Left lobe of liver (tissue), 2 donors: Measurements from ENCODE around the gene PPP1R3G. TPM values are rescaled to one million over a fixed set of nuclear protein-coding genes. Genes with fewer than 3 reads are reported as not detected.

Experiments
- ATAC-seq: fragments of 200-7000 bp; cut with Tn5 transposase; one replicate; pipeline ENCODE4 v1.9.1; 2020; ENCODE audit warnings: mild to moderate bottlenecking, moderate library complexity
- DNase-seq: peaks from one replicate; pipeline ENCODE4 v3.0.0-alpha.2; 2020; ENCODE audit warnings: low spot score
- total RNA-seq: library from RNA; stranded (reverse); gene quantifications from one replicate; pipeline ENCODE4 v1.2.1, GENCODE V29; 2021
- donor health status: DM: no; HTN: no; CAD: no; lungs with moderate emphysema.
- donor health status: DM: no; HTN: yes; CAD: no.

Gene PPP1R3G
- total RNA-seq, 1 donor from 2014 or later: 0.40 TPM

DNA sequence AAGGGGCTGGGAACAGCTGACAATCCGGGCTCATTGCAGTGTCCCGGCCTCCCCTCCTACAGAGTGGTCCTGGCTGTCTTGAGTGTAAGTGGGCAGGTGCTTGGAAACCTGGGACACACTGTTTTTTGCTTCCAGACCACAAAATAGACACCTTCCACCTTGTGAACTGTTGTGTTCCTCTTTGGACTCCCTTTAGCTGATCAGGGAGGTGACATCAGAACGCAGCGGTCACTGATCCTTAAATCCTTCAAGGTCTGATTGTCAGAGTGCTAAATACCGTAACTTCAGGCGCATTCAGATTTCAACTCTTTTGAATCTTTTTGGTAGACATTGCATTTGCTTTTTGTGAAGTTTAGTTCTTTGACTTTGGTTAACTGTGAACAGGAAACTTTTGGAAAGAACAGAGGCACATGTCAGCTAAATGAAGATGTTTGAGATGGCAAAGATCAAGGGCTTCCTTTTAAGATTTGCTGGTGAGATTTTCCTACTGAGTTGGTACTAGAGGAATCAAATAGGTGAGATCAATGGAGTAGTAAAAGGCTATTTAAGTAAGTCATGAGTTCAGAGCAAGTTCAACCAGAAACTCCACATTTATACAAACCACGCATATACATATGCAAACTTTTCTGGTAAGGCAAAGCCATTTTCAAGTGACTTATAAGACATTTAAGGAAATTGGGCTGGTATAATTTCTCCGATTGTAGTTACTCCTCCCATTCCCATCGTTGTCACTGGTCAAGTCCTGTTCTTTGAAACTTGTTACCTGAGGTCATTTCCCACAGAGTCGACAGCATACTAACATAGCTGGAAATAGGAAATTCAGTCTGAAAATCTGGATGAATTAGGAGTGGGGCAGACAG lies 6.3 kb downstream of the PPP1R3G start:
- no peak for DNase-seq
- no peak for ATAC-seq

DNA sequence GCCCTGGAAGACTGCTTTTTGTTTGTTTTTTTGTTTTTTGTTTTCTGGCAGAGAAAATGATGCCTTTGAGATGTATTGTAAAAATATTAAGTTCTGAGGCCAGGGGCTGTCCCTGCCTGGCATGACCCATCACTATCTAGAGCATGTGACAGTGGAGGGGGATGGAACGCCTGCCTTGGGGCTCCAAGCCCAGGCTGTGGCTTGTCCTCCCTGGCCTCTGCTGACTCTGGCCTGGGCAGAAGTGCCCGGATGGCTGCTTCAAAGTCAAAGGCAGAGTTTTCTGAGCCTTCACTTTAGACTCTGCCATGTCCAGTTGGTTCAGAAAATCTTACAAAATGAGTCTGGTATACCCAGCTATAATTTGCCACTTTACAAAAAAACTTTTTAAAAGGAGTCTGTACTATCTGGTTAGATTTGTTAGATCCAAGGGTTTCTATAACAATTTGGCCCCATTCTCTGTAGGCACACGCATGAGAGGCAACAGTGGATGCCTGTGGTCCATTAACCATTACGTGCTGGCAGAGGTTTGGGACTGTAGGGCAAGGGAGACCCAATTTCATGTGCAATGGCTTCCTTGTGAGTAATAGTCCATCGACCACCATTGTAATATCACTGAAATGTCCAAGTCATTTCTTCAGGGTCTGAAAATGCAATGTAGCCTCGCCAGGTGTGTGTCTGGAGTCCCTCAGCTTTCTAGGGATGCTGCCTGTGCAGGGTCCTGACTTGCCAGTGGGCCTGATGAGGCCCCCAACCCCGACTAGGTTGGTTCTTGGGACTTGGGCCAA lies 8.3 kb downstream of the PPP1R3G start:
- DNase-seq (no peak), ATAC-seq (no peak)

- no peak for ATAC-seq
Measured at GRCh38 chr6:5094327-5094726, 9.2 kb downstream of the PPP1R3G start.

DNA sequence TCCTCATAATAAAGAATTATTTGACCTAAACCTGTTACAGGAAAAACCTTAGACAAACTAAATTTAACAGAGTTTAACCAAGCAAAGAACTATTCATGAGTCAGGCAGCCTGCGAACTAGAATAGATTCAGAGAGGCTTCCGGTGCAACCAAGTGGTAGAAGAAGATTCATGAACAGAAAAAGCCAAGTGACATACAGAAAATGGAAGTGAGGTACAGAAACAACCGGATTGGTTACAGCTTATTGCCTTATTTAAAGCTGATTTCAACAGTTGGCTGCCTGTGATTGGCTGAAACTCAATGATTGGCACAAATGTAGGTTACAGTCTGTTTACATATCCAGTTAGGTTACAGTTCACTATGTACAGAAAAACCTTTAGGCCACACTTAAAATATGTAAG lies 10.1 kb downstream of the PPP1R3G start:
- no peak for ATAC-seq

More at GRCh38 chr6:5094327-5094726, 9.2 kb downstream of the PPP1R3G start:
- DNase-seq: no peak

DNA sequence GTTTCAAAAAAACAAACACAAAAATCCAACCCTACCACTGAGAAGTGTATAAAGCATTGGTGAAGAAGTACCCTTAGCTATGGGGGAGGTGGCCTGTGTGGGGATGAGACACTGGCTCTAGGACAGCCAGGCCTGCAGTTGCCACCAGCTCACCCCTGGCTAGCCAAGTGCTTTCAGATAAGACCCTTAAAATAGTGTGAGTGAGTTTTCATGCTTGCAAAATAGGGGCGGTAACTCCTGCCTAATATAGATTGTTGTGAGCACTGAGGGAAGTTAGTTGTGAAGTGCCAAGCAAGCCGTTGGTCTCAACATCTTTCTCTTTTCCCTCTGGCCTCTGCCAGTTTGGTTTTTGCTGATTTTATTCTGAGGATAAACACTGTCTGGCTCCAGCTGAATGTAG lies 11.3 kb downstream of the PPP1R3G start:
- ATAC-seq (no peak), DNase-seq (no peak)

More for the DNA sequence above, 10.1 kb downstream of the PPP1R3G start:
- DNase-seq: no peak

GRCh38 chr6:5098501-5099270 lies 13.5 kb downstream of the PPP1R3G start:
- no peak for DNase-seq
- no peak for ATAC-seq

- no peak for DNase-seq
- no peak for ATAC-seq
Measured at GRCh38 chr6:5099537-5099936, 14.4 kb downstream of the PPP1R3G start.

GRCh38 chr6:5100806-5101205 lies 15.7 kb downstream of the PPP1R3G start:
- ATAC-seq: no peak
- DNase-seq: no peak

GRCh38 chr6:5102267-5102970 lies 17.3 kb downstream of the PPP1R3G start:
- DNase-seq (no peak), ATAC-seq (no peak)

DNA sequence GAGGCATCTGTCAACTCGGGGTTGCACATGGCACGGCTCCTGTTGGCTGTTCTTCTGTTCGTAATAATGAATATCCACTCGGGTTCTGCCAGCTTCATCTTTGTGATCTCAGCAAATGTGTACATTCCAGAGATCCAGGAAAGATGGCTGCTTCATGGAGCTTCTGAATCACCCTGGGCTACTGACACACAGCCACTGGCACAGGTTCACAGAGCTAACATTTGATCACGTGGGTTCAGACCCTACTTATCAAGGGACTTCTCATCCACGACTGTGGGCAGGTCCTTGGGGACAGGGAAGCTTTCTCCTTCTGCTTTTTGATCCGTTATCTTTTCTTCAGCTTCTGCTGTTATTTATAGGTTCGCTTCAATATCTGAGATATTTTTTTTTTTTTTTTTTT lies 18.1 kb downstream of the PPP1R3G start:
- ATAC-seq (no peak), DNase-seq (no peak)

DNA sequence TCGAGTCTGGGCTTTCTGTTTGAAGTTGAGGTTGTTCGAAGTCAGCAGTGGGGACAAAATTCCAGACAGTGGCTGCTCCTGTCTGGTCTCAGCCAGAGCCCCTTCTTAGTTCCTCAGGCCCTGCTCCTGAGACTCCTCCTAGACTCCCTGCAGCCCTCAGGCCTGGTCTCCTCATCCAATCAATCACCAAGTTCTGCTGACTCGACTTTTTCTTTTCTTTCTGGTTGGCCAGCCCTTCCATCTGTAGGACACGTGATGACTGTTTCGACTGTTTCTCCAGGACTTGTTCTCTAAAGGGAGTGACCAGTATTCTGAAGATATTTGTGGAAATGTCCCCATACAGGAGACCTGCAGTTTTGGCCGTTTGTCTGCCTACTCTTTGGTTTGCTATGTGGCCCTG lies 19.5 kb downstream of the PPP1R3G start:
- no peak for DNase-seq
- no peak for ATAC-seq

GRCh38 chr6:5105146-5105545 lies 20.0 kb downstream of the PPP1R3G start:
- ATAC-seq (no peak), DNase-seq (no peak)

DNA sequence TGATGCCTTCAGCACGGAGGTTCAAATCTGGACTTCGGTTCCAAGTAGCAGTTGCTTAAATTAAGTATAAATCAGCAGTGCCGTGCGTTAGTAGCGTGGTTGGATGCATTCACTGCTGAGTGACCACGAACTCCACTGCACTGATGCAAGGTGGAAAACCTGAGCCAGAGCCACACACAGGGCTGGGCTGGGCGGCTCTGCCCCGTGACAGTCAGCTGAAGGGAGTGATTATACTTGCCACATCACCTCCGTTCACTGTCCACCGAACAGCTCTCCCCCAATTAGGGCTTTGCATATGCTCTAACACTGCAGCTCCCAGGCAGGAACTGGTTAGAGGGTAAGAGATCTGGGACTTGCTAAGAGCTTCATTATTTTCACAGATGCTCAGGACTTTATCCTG lies 22.2 kb downstream of the PPP1R3G start:
- ATAC-seq (no peak), DNase-seq (no peak)

DNA sequence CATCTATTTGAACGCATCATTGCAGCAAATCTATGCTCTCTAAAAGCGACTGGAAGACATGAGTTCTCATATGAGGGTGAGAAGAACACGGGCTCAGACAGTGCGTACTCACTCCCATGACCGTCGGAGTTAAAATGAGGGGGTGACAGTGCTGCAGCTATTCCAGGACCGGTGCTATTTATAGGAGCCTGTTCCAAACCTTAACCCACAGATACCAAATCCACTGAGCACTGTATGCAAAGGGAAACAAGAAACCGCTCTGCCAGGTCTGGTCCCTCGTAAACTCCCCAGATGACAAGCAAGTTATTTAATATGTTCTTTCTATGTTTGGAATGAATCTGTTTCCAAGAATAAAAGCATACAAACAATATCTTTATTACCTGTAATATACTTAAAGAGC lies 22.9 kb downstream of the PPP1R3G start:
- DNase-seq: no peak
- ATAC-seq: no peak

GRCh38 chr6:5108536-5109150 lies 23.5 kb downstream of the PPP1R3G start:
- DNase-seq: no peak

DNA sequence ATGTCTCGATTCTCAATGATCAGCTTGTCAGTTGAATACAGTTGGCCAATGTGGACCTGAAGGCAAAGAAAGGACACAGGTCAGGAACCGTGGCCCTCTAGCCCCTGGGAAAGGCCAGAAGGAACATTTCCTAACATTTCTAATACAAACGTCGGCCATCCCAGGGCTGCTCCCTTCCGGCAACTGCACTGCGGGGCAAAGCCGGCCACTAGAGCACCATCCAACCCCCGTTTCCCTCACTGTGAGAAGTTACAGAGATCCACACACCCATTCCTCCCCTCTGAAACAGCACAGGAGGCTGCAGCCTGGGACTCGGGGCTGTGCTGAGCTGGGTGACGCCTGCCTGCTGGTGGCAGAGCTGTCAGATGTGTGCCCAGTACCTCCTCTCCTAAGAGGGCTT lies 24.3 kb downstream of the PPP1R3G start:
- DNase-seq: no peak
- no peak for ATAC-seq

More at GRCh38 chr6:5108536-5109150, 23.5 kb downstream of the PPP1R3G start:
- ATAC-seq: no peak

- no peak for ATAC-seq
- no peak for DNase-seq
Measured at GRCh38 chr6:5110246-5110645, 25.1 kb downstream of the PPP1R3G start.

- DNase-seq: no peak
- ATAC-seq: no peak
Measured at GRCh38 chr6:5111626-5112025, 26.5 kb downstream of the PPP1R3G start.

DNA sequence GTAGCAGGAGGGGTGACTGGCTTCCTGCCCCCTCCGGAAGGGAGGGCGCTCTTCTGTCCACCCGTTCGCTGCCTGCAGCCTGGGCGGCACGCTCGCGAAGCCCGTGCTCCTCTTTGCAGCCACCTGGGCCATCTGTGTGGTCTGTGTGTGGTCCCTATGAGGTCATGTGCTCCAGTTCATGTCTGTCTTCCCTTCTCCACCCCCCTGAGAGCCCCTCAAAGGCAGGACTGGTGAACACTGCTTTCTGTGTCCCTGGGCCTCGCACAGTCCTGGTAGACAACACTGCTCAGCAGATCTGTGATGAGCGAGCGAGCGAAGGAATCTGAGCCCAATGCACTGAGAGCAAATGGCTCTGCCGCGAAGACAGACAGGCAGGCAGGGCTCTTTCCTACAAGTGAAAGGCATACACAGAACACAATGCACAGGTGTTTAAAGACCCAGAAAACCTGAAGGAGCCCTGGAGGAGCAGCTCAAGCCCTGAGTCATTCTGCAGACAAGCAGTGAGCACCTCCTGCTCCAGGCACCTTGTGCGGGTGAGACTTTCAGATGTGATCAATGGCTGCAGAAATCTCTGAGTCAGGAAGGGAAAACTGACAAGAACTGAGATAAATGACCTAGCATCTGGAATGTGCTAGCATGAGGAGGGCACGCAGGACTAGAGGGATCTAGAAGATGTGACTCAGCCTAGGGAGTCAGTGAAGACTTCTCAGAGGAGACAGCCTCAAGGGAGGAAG lies 27.1 kb downstream of the PPP1R3G start:
- DNase-seq (no peak), ATAC-seq (no peak)

DNA sequence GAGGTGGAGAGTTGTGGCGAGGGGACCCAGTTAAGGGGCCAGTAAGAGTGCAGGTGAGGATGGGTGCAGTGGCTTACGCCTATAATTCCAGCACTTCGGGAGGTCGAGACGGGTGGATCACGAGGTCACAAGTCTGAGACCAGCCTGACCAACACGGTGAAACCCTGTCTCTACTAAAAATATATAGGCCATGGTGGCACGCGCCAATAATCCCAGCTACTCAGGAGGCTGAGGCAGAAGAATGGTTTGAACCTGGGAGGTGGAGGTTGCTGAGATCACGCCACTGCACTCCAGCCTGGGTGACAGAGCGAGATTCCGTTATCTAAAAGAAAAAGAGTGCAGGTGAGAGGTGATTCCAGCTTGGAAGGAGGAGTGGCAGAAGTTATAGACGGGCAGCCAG lies 28.0 kb downstream of the PPP1R3G start:
- DNase-seq (no peak), ATAC-seq (no peak)
